T-helper 22 cell (primary cell): ENCODE results near the gene ADD1.

Source experiments
- DNase-seq: peaks from one replicate; pipeline ENCODE4 v3.0.0-alpha.2; 2020; ENCODE audit warnings: low read depth

ADD1 gene

DNA sequence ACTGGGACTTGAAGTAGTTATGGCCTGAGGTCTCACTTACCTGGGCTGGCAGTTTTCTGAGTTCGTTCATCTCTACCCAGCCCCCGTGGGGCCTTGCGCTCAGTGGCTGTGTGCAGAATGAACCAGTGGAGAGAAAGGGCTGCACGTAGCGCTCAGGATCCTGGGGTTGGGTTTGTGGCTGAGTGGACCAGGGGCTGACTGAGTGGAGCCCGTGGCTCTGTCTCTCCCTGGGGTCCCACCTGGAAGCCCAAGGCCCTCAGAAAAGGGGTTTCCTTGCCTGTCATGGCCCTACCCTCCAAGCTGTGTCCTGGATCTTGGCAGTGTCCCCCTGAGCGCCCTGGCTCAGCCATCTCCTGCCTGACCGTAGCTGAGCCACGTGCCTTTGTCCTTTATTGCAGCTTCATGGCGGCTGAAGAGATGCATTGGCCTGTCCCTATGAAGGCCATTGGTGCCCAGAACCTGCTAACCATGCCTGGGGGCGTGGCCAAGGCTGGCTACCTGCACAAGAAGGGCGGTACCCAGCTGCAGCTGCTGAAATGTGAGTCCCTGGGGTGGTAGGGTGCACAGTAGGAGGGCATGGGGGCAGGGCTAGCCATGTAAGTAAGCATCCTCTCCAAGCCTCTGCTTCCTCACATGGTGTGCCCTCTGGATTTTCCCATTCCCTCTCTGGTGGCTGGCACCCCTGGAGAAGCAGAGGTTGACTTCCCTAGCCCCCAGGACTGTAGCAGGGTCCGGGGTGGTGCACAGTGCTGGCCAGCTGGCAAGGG, 23.2 kb upstream of the ADD1 start:
- no peak for DNase-seq

DNA sequence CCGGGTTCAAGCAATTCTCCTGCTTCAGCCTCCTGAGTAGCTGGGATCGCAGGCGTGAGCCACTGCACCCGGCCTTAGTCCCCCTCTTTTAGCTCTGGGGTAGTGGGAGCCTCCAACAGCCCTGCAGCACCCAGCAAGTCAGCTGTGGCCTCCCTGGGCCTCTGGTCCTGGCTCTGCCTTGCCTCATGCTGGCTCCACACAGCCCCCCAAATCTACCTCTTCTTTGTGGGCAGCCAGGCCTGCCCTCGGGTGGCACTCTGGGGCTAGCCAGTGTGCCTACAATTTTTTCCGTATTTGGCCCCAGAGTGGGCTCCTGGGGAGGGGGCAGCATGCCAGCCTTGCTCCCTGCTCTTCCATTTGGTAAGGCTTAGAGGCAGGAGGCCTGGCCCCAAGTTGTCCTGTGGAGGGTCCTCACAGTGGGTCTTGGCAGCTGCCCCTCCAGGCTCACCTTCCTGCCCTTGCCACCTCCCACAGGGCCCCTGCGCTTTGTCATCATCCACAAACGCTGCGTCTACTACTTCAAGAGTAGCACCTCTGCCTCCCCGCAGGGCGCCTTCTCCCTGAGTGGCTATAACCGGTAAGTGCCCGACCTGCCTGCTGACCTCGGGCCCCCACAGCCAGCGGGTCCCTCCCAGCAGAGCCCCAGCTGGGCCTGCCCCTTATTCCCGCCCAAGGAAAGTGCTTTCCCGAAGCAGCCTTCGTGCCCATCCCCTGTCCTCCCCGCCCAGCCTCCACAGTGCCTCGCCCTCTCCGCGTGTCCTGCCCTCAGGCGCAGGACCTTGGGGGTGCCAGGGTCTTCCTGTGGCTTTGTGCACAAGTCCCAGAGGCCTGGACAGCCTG, 21.0 kb upstream of the ADD1 start:
- no peak for DNase-seq

DNA sequence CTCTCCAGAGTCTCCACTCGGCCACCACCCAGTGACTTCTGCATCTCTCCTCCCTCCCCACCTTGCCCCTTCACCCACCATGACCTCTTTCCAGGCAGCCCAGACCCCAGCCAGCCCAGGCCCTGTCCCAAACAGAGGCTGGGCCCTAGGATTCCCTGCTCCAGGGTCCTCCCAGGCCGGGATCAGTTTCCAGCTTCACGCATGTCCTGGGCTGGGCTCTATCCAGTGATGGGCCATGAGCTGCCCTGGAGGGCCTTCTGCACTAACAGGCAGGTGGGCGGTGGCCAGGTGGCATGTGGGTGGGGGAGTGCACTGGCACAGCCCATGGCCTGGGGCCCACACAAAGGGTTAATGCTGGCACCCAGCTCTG, 20.4 kb upstream of the ADD1 start:
- no peak for DNase-seq

DNA sequence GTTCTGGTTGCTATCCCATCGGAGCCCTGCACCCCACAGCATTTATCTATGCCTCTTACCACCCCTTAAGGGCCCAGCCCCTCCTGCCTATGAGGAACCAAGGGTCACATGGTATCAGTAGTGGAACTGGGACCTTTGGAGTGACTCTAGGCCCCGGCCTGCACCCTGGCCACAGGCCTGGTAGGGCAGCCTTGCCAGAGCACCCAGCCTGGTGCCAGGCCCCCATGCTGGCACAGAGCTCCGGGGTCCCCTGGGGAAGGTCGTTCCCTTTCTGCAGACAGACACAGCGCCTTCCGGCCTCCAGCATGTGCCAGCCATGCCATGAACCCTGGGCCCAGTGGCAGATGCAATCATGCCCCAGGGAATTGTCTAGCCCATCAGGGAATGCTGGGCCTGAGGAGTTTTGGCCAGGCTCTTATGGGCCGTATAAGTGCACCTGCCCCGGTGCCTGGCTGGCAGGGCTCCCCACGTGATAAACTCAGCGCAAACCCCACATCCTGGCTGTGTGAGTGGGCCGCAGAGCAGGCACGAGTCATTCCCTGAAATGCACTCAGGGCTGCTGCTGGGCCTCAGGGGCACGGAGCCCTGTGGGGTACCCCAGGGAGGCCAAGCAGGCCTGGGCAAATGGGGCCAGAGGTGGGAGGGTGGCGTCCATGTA, 19.8 kb upstream of the ADD1 start:
- DNase-seq = no peak

DNA sequence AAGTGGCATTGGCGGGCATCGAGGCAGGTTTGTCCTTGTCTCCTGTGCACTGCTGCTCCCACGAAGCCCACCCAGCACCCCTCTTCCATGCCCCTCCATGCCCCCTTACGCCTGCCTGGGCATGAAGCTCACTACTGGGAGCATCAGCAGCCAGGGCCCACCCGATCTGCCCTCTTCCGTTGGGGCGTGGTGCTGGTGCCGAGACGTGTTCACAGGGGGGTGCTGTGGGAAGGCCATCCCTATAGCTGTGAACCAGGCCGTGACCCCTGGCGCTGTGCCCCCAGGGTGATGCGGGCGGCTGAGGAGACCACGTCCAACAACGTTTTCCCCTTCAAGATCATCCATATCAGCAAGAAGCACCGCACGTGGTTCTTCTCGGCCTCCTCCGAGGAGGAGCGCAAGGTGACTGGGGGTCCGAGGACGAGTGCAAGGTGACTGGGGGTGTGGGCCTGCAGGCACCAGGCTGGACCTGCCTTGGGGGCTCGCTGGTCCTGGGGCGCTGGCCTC, 19.3 kb upstream of the ADD1 start:
- DNase-seq = no peak

DNA sequence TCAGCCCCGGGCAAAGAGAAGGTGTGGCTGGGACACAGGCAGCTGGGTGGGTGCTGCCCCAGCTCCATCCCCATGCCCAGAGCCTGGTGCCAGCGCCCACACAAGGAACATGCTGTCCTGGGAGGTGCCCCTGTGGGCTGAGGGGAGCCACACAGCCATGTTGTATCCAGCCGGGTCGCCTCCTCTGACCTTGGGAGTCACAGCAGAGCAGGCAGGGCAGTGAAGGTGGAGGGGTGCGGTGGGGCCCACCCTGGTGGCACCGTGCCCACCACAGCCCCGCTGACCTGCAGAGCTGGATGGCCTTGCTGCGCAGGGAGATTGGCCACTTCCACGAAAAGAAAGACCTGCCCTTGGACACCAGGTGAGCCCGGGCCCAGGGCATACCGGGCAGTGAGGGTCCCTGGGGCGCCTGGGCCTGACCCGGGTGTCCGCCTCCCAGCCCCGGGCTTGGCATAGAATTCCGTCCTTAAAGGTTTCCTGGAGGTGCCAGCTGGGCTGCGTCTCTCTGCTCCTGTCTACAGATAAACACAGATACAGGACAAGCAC, 18.7 kb upstream of the ADD1 start:
- no peak for DNase-seq

DNA sequence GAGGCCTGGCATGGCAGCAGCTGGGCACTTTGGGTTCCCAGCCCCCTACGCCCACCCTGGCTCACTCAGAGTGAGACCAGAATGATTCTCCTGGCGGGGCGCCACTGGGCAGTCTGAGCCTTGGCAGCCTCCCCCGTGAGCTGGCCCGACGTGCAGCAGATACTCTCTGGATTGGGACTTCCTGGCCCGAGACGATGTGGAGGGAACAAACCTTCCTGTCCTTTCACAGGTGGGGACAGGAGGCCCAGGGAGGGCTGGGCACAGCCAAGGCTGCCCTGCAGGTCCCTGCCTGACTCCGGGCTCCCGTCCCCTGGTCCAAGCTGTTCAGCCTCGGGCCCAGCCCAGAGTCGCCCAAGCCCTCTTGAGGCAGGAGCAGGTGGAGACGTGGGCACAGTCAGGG, 17.9 kb upstream of the ADD1 start:
- DNase-seq = no peak

DNA sequence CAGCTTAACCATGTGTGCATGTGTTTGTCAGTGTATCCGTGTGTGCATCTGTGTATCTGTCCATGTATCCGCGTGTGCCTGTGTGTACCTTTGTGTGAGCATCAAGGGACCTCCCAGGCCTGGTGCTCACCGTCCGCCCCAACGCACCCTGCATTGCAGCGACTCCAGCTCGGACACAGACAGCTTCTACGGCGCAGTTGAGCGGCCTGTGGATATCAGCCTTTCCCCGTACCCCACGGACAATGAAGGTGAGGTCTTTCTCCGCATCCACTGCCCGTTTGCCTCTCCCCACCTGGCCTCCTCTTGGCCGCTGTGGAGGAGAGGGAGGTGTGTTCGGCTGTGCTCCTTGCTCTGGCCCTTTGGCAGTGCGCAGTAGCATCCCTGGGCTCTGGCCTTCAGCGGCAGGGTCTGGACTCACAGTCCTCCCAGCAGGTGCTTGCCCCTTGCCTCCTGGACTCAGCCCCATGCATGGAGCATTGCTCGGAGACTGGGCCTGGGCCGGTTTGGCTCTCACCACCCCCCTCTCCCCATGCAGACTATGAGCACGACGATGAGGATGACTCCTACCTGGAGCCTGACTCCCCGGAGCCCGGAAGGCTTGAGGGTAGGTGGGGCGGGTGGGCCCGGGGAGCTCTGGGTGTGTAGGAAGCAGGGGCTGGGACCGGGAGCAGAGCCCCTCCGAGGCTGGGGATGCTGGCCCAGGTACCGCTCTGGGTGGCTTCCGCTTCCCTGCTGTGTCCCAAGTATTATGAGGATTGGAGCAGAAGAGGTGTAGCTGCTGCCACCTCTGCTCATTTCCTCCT, 16.4 kb upstream of the ADD1 start:
- DNase-seq = no peak

DNA sequence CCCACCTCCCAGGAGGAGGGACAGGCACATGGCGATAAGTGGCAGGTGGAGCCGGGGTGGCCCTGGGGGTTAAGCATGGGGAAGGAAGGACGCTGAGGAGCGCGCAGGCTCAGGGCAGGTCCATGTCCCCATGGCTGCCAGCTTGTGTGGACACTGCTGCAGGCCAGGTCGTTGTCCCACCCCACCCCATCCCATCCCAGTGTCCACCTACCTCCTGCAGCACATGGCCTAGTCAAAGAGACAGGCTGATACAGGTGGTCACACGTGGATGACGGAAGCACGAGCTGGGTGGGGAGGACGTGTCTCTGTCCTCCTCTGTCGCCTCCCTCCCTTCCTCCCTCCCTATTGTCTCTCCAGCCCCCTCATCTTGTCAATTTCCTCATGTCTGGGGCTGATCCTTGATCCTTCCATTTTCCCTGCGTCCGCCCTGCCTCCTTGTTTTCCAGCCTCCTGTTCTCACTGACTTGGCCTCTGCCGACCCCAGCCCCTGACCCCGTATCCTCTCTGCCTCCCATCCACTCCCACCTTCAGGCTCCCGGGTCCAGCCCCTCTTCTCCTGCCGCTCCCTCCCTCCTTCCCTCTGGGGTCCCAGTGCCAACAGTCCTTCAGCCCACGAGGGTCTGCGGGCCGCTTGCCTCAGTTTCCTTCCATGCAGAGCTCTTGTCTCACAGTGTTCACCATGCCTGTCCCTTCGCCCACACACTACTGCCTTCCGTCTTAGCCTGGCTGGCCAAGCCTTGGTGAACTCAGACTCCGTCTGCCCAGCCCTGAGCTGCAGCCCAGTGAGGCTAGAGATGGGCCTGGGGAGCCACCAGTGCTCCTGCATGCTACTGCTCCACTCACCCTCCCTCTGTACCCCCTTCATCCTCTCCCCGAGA, 15.5 kb upstream of the ADD1 start:
- no peak for DNase-seq

DNA sequence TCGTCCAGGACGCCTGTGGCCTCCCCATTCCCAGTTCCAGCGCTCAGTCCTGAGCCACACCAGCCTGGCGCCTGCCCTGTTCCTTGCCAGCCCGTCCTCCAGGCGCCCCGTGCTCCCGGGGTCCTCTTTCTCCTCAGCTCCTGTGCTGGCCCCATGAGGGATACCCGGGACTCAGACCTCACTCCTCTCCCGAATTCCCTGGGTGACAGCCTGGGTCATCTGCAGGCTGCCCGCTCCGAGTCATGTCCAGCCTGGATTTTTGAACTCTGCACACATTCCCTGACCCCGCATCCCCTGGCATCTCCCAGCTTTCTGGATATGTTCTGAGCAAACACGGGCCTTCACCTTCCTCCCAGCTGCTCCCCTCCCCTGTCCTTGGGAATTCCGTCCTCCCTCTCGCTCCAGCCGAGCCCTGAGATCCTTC, 14.9 kb upstream of the ADD1 start:
- DNase-seq = no peak

DNA sequence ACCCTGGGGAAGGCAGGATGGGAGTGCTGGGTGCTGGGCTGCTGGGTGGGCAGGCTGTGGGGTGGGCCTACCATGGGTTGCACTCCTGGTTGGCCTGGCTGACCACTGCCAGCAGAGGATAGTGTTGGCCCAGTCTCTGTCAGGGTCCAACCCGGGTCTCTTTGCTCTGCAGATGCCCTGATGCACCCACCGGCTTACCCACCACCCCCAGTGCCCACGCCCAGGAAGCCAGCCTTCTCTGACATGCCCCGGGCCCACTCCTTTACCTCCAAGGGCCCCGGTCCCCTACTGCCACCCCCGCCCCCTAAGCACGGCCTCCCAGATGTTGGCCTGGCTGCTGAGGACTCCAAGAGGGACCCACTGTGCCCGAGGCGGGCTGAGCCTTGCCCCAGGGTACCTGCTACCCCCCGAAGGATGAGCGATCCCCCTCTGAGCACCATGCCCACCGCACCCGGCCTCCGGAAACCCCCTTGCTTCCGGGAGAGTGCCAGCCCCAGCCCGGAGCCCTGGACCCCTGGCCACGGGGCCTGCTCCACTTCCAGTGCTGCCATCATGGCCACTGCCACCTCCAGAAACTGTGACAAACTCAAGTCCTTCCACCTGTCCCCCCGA, 14.2 kb upstream of the ADD1 start:
- DNase-seq = no peak

DNA sequence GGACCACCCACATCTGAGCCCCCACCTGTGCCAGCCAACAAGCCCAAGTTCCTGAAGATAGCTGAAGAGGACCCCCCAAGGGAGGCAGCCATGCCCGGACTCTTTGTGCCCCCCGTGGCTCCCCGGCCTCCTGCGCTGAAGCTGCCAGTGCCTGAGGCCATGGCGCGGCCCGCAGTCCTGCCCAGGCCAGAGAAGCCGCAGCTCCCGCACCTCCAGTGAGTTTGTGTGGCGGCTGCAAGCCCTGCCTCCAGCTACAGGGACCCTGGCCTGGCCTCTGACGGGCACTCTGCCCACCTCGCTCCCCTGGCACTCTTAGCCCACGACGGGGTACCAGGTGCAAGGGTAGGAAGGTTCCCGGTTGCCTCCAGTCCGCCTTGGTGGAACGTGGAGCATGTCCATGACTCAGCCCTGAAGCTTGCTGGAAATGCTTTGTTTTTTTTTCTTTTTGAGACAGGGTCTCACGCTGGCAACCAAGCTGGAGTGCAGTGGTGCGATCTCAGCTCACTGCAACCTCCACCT, 13.7 kb upstream of the ADD1 start:
- no peak for DNase-seq

DNA sequence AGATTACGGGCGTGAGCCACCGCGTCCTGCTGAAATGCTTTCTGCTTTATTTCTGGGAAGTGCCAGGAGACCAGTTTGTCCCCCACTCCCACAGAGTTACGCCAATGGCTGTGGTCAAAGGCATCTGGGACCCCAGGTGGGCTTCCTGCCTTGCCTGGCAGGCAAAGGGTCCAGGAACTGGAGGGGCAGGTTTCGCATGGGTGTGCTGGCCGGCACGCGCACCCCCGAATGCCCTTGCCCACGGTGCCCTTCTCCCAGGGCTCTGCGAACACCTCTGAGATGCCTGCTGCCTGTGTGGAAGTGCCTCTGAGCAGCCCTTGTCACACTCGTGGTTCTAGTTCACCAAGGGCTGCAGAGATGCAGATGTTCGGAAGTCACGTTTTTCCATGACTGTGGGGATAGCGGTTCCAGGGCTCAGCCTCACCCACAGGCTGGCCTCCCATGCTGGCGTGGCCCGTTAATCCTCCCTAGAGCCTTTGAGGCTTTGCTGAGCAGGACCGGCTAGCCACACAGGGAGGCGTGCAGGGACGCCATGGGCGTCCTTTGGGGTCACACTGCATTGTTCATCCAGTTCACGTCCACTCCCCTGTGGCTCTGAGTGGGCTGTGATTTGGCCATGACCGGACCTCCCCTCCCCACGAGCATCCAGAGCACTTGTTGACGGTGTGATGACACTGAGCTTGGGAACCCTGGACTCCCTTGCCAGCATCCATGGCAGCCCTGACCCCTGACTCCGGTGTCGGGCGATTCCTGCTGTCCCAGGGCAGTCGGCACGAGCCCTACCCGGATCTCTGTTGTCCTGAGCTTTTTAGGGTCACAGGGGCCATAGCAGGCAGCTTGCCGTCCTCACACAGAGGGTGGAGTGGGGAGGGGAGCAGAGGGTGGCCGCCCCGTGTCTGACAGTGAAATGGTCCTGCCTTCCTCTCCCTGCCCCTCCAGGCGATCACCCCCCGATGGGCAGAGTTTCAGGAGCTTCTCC, 12.7 kb upstream of the ADD1 start:
- DNase-seq = no peak

DNA sequence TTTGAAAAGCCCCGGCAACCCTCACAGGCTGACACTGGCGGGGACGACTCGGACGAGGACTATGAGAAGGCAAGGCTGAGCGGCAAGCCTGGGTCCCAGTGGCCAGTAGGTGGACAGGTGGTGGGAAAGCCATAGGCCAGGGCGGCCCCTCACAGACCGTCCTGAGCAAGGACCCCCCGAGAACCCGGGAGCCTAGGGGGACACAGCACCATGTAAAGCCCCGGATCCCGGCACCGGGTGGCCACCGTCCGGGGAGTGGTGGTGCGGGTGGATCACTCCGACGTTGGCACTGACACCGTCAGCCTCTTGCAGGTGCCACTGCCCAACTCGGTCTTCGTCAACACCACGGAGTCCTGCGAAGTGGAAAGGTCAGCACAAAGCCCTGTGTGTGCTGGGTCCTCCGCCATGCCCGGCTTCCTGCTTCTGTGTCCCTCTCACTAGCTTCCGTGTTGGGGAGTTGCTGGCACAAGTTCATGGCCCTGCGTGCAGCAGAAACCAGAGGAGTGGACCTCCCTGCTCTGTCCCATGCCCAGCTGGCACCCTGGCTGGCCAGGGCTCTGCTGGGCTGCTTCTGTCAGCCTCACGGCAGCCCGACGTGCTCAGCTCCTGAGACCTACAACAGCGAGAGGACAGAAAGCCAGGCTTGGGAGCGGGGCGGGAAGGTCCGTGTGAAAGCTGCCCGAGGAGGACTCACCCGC, 11.9 kb upstream of the ADD1 start:
- no peak for DNase-seq

DNA sequence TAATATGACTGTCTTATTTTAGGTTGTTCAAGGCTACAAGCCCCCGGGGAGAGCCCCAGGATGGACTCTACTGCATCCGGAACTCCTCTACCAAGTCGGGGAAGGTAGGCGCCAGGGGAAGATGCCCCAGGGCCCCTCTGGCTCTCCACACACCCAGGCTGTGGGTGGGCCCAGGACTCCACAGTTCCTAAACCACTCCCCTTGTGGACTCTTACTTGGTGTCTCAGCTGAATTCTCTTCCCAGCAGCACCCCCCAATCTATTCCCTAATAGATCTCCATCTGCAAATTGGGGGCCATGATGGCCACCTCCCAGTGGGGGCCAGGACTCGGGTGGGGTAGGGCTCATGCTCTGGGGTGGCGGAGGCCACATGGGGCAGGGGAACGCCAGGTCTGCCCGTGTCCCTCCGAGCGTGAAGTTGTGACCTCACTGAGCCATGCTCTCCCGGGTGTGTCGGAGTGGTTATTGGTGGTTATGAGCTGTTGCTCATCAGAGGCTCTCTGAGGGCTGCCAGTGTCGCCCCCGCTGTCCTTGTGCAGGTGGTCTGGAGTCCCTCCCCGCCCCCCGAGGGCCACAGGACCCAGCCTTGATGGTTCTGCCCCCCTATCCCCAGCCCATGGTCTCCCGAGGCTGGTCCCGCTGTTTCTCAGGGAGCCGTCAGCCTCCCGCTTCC, 11.2 kb upstream of the ADD1 start:
- no peak for DNase-seq

DNA sequence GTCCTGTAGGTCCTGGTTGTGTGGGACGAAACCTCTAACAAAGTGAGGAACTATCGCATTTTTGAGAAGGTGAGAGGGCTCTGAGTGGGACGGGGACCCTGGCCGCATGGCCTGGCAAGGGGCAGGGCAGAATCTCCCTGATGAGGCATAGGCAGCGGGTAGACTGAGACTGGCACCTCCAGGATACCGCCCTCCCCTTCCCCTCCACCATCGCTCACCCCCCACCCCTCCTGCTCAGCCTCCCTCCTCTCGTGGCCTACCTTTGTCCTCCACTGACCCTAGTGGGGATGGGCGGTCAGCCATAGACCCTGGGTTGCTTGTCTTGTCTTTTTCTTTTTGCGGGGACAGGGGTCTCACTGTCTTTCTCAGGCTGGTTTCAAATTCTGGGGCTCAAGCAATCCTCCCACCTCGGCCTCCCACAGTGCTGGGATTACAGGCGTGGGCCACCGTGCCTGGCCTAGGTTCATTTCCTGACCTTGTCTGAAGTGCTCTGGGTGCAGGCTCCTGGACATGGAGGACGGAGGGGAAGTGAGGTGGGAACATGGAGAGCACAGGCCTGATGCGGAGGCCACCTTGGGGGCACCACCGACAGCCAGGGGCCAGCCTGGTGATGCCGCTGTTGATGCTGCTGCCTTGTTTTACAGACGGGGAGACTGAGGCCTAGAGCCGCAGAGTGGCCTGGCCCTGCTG, 10.5 kb upstream of the ADD1 start:
- no peak for DNase-seq

DNA sequence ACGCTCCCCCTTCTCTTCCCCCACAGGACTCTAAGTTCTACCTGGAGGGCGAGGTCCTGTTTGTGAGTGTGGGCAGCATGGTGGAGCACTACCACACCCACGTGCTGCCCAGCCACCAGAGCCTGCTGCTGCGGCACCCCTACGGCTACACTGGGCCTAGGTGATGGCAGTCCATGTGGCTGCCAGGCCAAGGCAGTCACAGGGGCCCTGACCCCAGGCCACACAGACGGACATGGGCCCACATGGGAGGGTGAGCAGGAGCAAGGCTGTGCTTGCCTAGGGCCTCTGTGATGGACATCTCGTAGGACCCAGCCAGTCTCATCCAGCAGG, 10.0 kb upstream of the ADD1 start:
- no peak for DNase-seq
